ENCODE data around the gene RBM19.

Gene RBM19

DNA sequence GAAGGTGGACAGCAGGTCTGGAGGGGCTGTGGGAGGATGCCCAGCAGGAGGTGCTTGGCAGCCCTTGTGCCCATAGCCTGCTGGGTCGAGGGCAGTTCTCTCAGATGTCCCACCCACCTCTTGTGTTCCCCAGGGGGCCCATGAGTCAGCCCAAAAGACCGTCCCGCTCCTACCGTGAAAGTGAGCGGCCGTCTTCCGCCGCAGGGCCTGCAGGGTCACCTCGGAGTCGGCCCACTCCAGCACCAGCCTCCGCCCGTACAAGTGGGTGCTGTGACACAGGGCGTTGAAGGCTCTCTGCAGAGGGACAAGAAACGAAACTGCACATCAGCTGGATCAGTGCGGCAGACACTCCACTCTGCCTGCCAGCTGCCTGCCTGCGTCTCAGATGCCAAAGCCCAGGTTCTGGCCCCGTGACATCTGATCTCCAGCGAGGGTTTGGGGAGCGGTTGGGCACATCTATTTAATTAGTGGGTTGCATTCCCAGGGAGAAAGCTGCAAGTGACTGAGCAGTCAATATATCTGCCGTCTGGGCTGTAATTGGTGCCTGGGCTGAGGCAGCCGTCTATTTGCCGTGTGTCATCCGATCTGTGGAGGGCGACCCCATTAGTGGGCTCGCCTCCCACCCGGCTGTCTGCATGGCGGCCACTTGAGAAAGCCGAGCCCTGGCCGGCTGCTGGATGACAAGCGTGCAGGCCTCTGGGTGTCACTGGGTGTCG is 121.5 kb downstream of the RBM19 start:
- Histone ChIP-seq H3K27me3 (ENCODE audit: control insufficient read depth, insufficient read depth, low read length) (no peaks in the 10 kb centered on the region), H3K4me3 (ENCODE audit: low read length) (no peak overlapping the region), H3K9ac (ENCODE audit: low read length) (no peak overlapping the region), H3K4me1 (ENCODE audit: control insufficient read depth, insufficient read depth, low read length) (peaks cover 1% of the 10 kb centered on the region), H3K27ac (ENCODE audit: low read depth, low read length) (no peak overlapping the region), H3K36me3 (ENCODE audit: control insufficient read depth, insufficient read depth, low read length) (peaks cover 8% of the 10 kb centered on the region)

DNA sequence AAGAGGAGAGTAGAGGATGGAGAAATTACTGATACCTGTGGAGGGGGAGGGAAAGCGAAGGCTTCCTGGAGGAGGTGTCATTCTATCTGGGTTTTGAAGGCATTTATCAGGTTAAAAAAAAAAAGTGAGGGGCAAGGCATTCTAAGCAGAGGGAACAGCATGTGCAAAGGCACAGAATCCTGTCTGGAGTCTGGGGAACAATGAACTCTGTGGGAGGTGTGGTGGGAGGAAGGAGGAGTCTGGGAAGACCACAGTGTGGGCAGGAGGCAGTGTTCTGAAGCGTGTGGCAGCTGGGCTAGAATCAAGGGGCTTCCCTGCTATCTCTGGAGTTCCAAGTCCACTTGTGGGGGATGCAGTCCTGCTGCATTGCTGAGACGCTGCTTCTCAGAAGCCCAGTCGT is 123.4 kb downstream of the RBM19 start:
- Histone ChIP-seq H3K4me1 (ENCODE audit: control insufficient read depth, insufficient read depth, low read length) (no peaks in the 10 kb centered on the region), H3K4me3 (ENCODE audit: low read length) (no peak overlapping the region), H3K27ac (ENCODE audit: low read depth, low read length) (no peak overlapping the region), H3K36me3 (ENCODE audit: control insufficient read depth, insufficient read depth, low read length) (peaks cover 8% of the 10 kb centered on the region), H3K27me3 (ENCODE audit: control insufficient read depth, insufficient read depth, low read length) (no peaks in the 10 kb centered on the region), H3K9ac (ENCODE audit: low read length) (no peak overlapping the region)

DNA sequence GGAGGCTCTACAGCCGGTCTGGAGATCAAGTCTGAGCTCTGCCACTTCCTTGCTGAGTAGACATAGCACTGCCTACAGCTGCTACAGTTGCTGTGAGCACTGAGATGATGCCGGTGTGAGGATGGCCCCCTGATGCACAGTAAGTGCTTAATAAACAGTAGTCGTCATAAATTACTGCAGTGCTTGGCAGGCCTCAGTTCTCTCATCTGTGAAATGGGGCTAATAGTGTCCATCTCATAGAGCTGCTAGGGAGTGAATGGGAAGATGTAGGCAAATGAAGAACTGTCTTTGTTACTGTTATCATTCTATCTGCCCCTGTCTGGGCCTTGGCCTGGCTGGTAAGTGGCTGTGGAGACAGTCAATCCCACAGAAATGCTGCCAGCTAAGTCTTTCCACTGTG is 124.3 kb downstream of the RBM19 start:
- peaks cover 8% of the 10 kb centered on the region for H3K36me3 ChIP-seq (ENCODE audit: control insufficient read depth, insufficient read depth, low read length)
- H3K4me3 ChIP-seq (ENCODE audit: low read length): no peak overlapping the region
- H3K9ac ChIP-seq (ENCODE audit: low read length): no peak overlapping the region
- H3K27me3 ChIP-seq (ENCODE audit: control insufficient read depth, insufficient read depth, low read length): no peaks in the 10 kb centered on the region
- H3K27ac ChIP-seq (ENCODE audit: low read depth, low read length): no peak overlapping the region
- no peaks in the 10 kb centered on the region for H3K4me1 ChIP-seq (ENCODE audit: control insufficient read depth, insufficient read depth, low read length)

DNA sequence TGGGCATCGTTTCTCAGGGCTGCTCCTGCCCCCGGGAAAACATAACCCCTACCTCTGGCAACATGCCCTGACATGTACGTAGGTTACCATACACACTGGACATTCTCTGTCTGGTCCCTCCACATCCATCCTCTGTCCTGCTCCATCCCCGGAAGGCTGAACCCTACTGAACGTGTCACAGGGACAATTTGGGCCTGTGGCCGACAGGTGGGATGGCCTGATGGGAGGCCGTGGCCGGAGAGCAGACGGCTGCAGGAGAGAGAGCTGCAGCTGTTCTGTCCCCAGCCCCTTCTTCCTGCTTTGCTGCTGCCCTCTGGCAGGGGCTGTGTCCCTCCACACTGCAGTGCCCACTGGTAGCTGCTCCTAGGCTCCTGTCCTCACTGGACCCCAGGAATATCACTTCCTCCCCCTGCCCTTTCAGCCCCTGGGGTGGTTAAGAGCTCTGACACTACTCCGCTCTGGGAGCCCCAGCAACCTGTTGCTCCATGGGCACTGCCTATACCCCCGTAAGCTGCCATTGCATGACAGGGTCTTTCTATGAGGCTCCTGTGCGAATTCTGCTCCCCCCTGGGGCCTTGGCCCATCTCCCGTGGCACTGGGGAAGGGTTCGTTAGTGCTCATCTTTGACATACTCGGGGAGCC is 125.6 kb downstream of the RBM19 start:
- Histone ChIP-seq H3K4me3 (ENCODE audit: low read length) (no peak overlapping the region), H3K4me1 (ENCODE audit: control insufficient read depth, insufficient read depth, low read length) (no peaks in the 10 kb centered on the region), H3K27ac (ENCODE audit: low read depth, low read length) (no peak overlapping the region), H3K27me3 (ENCODE audit: control insufficient read depth, insufficient read depth, low read length) (no peaks in the 10 kb centered on the region), H3K9ac (ENCODE audit: low read length) (no peak overlapping the region), H3K36me3 (ENCODE audit: control insufficient read depth, insufficient read depth, low read length) (peaks cover 8% of the 10 kb centered on the region)

DNA sequence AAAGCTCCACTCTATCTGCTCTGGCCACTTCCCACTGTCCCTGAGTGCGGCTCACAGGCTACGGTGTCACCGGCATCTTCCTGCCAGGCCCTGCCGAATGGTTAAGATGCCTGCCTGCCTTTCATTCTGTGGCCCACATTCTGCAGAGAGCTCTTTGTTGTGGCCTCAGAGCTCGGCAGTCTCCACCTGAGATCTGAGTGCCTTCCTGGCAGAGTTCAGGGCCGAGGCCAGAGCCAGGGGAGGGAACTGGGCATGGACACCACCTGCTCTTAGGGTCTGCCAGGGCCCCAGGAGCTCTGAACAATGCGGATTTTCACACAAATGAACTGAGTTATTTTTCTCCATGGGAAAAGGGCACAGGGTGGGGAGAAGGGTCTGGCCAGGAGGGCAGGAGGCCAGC is 127.2 kb downstream of the RBM19 start:
- Histone ChIP-seq H3K27ac (ENCODE audit: low read depth, low read length) (no peak overlapping the region), H3K27me3 (ENCODE audit: control insufficient read depth, insufficient read depth, low read length) (no peaks in the 10 kb centered on the region), H3K4me3 (ENCODE audit: low read length) (no peak overlapping the region), H3K4me1 (ENCODE audit: control insufficient read depth, insufficient read depth, low read length) (no peaks in the 10 kb centered on the region), H3K9ac (ENCODE audit: low read length) (no peak overlapping the region), H3K36me3 (ENCODE audit: control insufficient read depth, insufficient read depth, low read length) (peaks cover 8% of the 10 kb centered on the region)

DNA sequence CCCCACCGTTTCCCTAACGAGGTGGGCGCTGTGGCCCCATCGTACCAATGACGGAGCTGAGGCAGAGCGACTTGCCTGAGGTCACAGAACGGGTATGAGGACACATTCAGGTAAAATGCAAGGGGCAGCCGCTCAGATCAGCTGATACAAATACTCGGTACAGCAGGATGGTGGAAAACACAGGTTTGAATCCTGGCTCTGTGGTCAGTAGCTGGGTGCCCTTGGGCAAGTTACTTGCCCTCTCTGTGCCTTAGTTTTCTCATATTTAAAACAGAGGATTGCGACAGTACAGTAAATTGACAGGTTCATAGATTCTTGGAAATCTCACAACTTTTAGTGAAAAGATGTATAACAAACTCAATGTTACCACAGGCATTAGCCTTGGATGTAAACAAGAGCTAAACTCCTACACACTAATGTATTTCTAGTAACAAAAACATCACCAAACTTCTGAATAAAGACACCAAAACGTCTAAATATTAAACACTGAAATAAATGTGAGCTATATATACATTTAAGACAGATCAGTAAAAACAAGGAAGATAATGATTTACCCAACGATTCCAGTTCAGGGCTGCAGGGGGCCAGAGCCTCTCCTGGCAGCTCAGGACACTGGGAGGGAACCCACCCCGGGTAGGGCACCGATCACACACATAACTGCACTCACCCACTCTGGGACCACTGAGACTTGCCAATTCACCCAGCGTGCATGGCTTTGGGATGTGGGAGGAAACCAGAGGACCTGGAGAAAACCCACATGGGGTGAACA is 128.4 kb downstream of the RBM19 start:
- Histone ChIP-seq H3K9ac (ENCODE audit: low read length) (no peak overlapping the region), H3K36me3 (ENCODE audit: control insufficient read depth, insufficient read depth, low read length) (peaks cover 2% of the 10 kb centered on the region), H3K4me1 (ENCODE audit: control insufficient read depth, insufficient read depth, low read length) (no peaks in the 10 kb centered on the region), H3K27me3 (ENCODE audit: control insufficient read depth, insufficient read depth, low read length) (no peaks in the 10 kb centered on the region), H3K27ac (ENCODE audit: low read depth, low read length) (no peak overlapping the region), H3K4me3 (ENCODE audit: low read length) (no peak overlapping the region)

DNA sequence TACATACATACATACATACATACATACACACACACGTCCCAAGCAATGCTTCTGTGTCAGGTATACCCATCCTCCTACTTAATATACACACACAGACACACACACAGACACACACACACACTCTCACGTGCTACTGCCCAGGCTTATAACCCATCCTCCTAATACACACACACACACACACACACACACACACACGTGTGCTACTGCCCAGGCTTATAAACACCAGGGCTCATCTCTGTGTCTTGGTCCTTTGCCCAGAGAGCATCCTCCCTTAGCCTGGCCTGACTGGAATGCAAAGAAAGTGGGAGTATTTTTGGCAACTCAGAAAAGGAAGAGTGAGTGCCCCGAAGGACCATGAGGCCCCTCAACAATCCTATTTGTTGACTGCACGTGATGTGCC is 129.0 kb downstream of the RBM19 start:
- H3K36me3 ChIP-seq (ENCODE audit: control insufficient read depth, insufficient read depth, low read length): no peaks in the 10 kb centered on the region
- H3K9ac ChIP-seq (ENCODE audit: low read length): no peak overlapping the region
- H3K4me3 ChIP-seq (ENCODE audit: low read length): no peak overlapping the region
- no peaks in the 10 kb centered on the region for H3K27me3 ChIP-seq (ENCODE audit: control insufficient read depth, insufficient read depth, low read length)
- no peaks in the 10 kb centered on the region for H3K4me1 ChIP-seq (ENCODE audit: control insufficient read depth, insufficient read depth, low read length)
- no peak overlapping the region for H3K27ac ChIP-seq (ENCODE audit: low read depth, low read length)

DNA sequence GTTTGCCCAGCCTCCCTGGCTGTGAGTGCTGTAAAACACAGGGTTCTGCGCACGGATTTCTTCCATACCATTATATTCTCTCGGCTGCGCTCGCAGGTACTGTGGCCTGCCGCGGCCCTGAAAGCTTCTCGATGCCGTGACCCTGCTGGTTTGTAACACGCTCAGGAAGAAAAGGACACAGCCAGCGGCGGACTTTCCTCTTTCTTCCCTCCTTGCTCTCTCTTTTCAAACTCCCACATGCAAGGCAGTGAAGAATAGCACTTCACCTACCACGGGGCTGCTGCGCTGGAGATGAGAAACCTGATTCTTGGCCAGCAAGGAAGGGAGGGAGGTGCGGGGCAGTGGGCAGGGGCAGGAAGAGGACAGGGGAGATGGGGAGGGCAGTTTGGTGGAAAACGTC is 130.2 kb downstream of the RBM19 start:
- Histone ChIP-seq H3K27ac (ENCODE audit: low read depth, low read length) (no peak overlapping the region), H3K4me3 (ENCODE audit: low read length) (no peak overlapping the region), H3K4me1 (ENCODE audit: control insufficient read depth, insufficient read depth, low read length) (no peaks in the 10 kb centered on the region), H3K9ac (ENCODE audit: low read length) (no peak overlapping the region), H3K36me3 (ENCODE audit: control insufficient read depth, insufficient read depth, low read length) (no peaks in the 10 kb centered on the region), H3K27me3 (ENCODE audit: control insufficient read depth, insufficient read depth, low read length) (no peaks in the 10 kb centered on the region)

DNA sequence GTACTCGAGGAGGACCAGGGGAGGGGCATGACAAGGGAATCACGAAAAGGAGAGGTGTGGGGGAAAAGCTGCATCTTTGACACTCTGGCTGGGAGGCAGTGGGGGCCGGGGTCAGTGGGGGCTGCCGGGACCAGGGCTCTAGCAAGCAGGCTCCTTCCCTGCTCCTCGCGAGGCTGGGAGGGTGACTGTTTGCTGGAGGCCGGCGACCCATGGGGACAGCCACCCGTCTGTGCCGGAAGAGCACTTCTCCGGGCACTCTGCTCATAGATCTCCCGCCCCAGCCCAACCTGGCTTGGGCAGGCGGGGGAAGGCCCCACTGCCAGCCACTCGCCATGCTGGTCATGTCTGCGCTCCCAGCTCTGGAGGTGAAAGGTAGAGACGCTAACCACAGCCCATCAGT is 130.7 kb downstream of the RBM19 start:
- Histone ChIP-seq H3K4me1 (ENCODE audit: control insufficient read depth, insufficient read depth, low read length) (no peaks in the 10 kb centered on the region), H3K9ac (ENCODE audit: low read length) (no peak overlapping the region), H3K36me3 (ENCODE audit: control insufficient read depth, insufficient read depth, low read length) (no peaks in the 10 kb centered on the region), H3K27me3 (ENCODE audit: control insufficient read depth, insufficient read depth, low read length) (no peaks in the 10 kb centered on the region), H3K27ac (ENCODE audit: low read depth, low read length) (no peak overlapping the region), H3K4me3 (ENCODE audit: low read length) (no peak overlapping the region)

DNA sequence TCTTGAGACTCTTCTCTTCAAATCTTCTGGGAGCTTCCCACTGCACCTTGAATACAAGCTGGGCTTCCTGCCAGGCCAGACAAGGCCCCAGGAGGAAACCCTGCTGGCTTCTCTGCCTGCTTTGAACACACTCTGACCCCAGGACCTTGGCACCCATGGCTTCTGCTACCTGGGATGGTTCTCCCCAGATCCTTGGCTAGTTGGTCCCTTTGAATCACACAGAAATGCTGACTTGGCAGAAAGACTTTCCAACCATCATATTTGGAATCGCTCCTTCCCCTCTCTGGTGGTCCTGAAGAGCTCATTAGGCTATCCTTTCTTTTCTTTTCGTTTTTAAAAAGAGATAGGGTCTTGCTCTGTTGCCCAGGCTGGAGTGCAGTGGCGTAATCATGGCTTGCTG is 132.7 kb downstream of the RBM19 start:
- Histone ChIP-seq H3K4me3 (ENCODE audit: low read length) (no peak overlapping the region), H3K4me1 (ENCODE audit: control insufficient read depth, insufficient read depth, low read length) (no peaks in the 10 kb centered on the region)

DNA sequence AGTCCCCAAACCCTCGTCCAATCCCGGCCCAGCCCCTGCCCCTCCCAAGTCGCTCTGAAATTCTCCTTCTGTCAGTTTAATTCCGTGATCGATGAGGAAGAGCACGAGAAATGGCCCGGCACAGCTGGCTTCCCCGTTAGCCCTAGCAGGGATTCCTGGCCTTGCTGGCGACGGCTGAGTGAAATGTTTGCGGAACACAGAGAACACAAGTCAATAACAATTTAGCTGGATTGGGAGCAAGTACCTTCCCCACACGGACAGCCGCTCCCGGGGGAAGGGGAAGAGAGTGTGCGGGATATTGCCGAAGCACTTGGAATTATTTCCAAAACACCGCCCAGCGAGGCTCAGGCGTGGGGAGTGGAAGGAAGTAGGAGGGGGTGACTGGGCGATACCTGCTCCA is 134.6 kb downstream of the RBM19 start:
- H3K4me1 ChIP-seq (ENCODE audit: control insufficient read depth, insufficient read depth, low read length): no peaks in the 10 kb centered on the region
- H3K9ac ChIP-seq (ENCODE audit: low read length): no peak overlapping the region
- H3K4me3 ChIP-seq (ENCODE audit: low read length): no peak overlapping the region
- H3K36me3 ChIP-seq (ENCODE audit: control insufficient read depth, insufficient read depth, low read length): no peaks in the 10 kb centered on the region
- no peak overlapping the region for H3K27ac ChIP-seq (ENCODE audit: low read depth, low read length)
- no peaks in the 10 kb centered on the region for H3K27me3 ChIP-seq (ENCODE audit: control insufficient read depth, insufficient read depth, low read length)

More for the DNA sequence above, 132.7 kb downstream of the RBM19 start:
- Histone ChIP-seq H3K9ac (ENCODE audit: low read length) (no peak overlapping the region), H3K27me3 (ENCODE audit: control insufficient read depth, insufficient read depth, low read length) (no peaks in the 10 kb centered on the region), H3K27ac (ENCODE audit: low read depth, low read length) (no peak overlapping the region), H3K36me3 (ENCODE audit: control insufficient read depth, insufficient read depth, low read length) (no peaks in the 10 kb centered on the region)

DNA sequence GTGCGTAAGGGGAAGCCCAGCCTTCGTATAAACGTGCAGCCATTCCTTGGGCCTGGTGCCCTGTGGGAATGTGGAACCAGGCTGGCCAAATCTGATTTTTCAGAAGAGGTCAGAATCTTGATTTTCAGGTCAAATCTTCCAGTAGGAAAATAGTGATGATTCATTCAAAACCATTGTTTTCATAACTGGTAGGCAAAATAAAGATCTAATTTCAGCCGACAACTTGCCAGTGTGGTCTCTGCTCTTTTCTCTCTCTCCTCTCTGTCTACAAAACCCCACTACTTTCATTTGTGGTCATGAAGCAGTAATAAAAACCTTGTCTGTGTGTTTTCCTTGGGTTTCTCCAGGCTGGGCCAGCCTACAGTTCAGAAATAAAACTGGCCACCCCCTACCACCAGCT is 135.1 kb downstream of the RBM19 start:
- H3K4me3 ChIP-seq (ENCODE audit: low read length): no peak overlapping the region

More for the DNA sequence above, 135.1 kb downstream of the RBM19 start:
- Histone ChIP-seq H3K4me1 (ENCODE audit: control insufficient read depth, insufficient read depth, low read length) (no peaks in the 10 kb centered on the region), H3K9ac (ENCODE audit: low read length) (no peak overlapping the region), H3K27ac (ENCODE audit: low read depth, low read length) (no peak overlapping the region), H3K27me3 (ENCODE audit: control insufficient read depth, insufficient read depth, low read length) (no peaks in the 10 kb centered on the region), H3K36me3 (ENCODE audit: control insufficient read depth, insufficient read depth, low read length) (no peaks in the 10 kb centered on the region)
